Large intestine (tissue), 3 donors: ENCODE data around the gene TBC1D22A. TPM values are rescaled to one million over a fixed set of nuclear protein-coding genes. Genes with fewer than 3 reads are reported as not detected.

Source experiments
- DNase-seq, 2 donors: peaks; one replicate each; pipeline versions ENCODE4 v3.0.0 to v3.0.0-alpha.2; 2013
- H3K27ac ChIP-seq: one replicate; pipeline ENCODE4 v1.5.1; 2013; ENCODE audit warnings: low read length
- H3K27me3 ChIP-seq: 2 replicates; pipeline ENCODE4 v1.6.1; 2013; ENCODE audit warnings: low read length; ENCODE audit not compliant: control insufficient read depth, insufficient read depth
- H3K36me3 ChIP-seq: 2 replicates; pipeline ENCODE4 v1.6.1; 2013; ENCODE audit warnings: low read length; ENCODE audit not compliant: control insufficient read depth, insufficient read depth
- H3K4me1 ChIP-seq: one replicate; pipeline ENCODE4 v1.6.1; 2013; ENCODE audit warnings: low read length; ENCODE audit not compliant: control insufficient read depth, insufficient read depth
- H3K4me3 ChIP-seq: one replicate; pipeline ENCODE4 v1.5.1; 2013; ENCODE audit warnings: low read length
- H3K9me3 ChIP-seq: one replicate; pipeline ENCODE4 v1.6.1; 2013; ENCODE audit warnings: mild to moderate bottlenecking, low read depth, low read length, moderate library complexity; ENCODE audit not compliant: control insufficient read depth
- WGBS: methylation state at CpG from one replicate; pipeline ENCODE4 v1.1.5; 2013; ENCODE audit warnings: low lambda C conversion rate; ENCODE audit not compliant: insufficient coverage; 5-methylcytosine and 5-hydroxymethylcytosine counted together
- polyA plus RNA-seq: library from polyadenylated mRNA; unstranded; fragments of 120-200 nt; gene quantifications from one replicate; pipeline ENCODE4 v1.2.1, GENCODE V29; 2013

TBC1D22A gene
- polyA plus RNA-seq, 1 donor, result 21.5 TPM

DNA sequence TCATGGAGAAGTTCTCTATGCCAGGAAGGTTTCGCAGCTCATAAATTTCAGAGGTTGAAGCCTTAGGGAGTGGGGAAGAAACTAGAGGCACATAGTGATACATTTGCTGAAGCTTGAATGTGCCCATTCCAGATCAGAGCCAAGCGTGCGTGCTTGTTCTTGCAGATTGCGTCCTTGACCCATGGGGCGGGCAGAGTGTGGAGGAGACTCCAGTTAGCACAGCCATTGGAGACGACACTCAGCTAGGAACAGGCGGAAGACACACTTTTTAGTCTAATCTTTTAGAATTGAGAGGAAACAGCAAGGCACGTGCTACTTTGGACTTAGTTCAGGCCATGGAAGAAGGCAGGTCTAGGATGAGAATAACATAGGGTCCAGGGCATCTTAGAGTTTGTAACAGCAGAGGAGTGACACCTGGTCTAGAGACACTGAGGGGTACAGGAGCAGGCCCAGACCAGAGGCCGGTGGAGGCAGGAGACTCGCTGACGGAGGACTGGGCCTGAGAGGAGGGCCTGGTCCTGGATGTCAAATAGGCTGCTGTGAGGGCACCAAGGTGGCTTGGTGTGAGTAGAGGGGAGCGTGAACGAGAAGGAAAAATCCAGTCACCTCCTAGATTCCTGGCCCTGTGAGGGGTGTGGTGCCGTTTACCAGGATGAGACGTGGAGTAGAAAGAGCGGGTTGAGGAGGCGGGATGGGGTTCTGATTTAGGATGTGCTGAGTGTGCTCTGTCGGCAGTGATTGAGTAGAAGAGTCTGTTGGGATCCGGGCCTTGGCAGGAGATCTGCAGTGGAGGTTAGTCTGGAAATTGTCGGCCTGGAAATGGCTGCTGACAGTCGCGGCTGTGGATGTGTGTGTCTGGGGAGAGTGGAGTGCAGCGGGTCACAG, 154.7 kb downstream of the TBC1D22A start:
- no peaks in the 10 kb centered on the region for H3K4me1 ChIP-seq
- no peak for DNase-seq
- no peaks in the 10 kb centered on the region for H3K27me3 ChIP-seq
- H3K27ac ChIP-seq, result no peak overlapping the region
- H3K4me3 ChIP-seq, result no peak overlapping the region
- WGBS, result 94% methylated on average over 3 of the region's 23 CpGs
- peaks cover 31% of the 10 kb centered on the region for H3K36me3 ChIP-seq
- H3K9me3 ChIP-seq, result no peaks in the 10 kb centered on the region

- whole genome bisulfite sequencing, result no CpG with 5 or more reads among the region's 11 CpGs
- Histone ChIP-seq H3K27ac (no peak overlapping the region), H3K36me3 (peaks cover 31% of the 10 kb centered on the region), H3K4me3 (no peak overlapping the region), H3K4me1 (no peaks in the 10 kb centered on the region), H3K27me3 (no peaks in the 10 kb centered on the region), H3K9me3 (no peaks in the 10 kb centered on the region)
- DNase-seq, result no peak
These were observed 155.3 kb downstream of the TBC1D22A start for GRCh38 chr22:46917771-46918101.

DNA sequence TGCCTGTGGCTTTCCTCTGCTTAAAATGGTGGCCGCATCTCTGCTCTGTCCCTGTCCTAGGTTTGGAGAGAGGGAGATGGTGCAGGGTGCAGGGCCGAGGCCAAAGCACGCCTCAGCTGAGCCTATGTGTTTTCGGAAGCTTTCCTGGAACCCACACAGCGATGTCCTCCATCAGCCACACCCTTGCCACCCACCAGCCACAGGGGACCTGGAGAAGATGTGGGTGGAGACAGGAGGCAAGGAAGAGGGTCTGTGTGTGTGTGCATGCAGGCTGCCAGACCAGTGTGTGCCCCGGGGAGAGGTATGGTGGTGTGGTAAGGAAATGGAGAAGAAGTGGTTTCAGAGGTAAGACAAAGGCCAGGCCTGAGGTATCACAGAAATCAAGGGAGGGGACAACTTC, 155.7 kb downstream of the TBC1D22A start:
- H3K4me3 ChIP-seq, result no peak overlapping the region
- H3K27me3 ChIP-seq, result no peaks in the 10 kb centered on the region
- H3K9me3 ChIP-seq, result no peaks in the 10 kb centered on the region
- H3K36me3 ChIP-seq, result peaks cover 31% of the 10 kb centered on the region
- DNase-seq, result no peak
- H3K4me1 ChIP-seq, result no peaks in the 10 kb centered on the region
- 40% methylated on average over 1 of the region's 6 CpGs for WGBS
- no peak overlapping the region for H3K27ac ChIP-seq

- Histone ChIP-seq H3K36me3 (peaks cover 11% of the 10 kb centered on the region), H3K27ac (no peak overlapping the region), H3K4me3 (no peak overlapping the region), H3K9me3 (no peaks in the 10 kb centered on the region), H3K4me1 (no peaks in the 10 kb centered on the region), H3K27me3 (no peaks in the 10 kb centered on the region)
- DNase-seq, result no peak
These were observed 159.6 kb downstream of the TBC1D22A start for GRCh38 chr22:46922037-46922436.

DNA sequence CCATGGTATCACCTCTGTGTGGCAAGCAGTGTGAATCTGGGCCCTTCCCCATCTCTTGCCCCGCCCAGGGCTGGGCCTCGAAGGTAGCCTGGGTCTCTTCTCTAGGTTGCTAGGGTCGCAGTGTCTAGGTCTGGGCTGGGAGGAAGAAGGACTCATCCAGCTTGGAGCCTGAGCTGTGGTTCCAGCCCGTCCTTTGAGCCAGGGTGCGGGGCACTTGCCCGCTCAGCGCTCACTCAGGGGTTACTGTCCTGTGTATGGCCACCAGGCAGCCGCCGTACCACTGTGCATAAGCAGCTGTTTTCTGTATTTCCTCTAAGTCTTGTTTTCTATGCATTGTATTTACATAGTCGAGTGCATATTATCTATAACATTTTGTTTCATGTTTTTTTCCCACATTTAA, 160.9 kb downstream of the TBC1D22A start:
- DNase-seq, result no peak
- Histone ChIP-seq H3K4me3 (no peak overlapping the region), H3K27ac (no peak overlapping the region), H3K4me1 (no peaks in the 10 kb centered on the region), H3K9me3 (no peaks in the 10 kb centered on the region), H3K27me3 (no peaks in the 10 kb centered on the region), H3K36me3 (peaks cover 8% of the 10 kb centered on the region)
- 83% methylated on average over 1 of the region's 10 CpGs for WGBS

DNA sequence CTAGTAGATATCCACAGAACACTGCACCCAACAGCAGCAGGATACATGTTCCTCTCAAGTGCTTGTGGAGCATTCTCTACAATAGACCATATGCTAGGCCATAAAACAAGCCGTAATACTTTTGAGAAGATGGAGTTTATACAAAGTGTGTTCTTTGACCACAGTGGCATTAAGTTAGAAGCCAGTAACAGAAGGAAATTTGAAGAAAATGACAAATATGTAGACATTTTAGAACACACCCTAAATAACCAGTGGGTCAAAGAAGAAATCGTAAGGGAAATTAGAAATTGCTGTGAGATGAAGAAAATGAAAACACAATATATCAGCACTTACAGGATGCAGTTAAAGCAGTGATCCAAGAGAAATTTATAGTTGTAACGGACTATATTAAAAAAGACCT, 163.4 kb downstream of the TBC1D22A start:
- WGBS, result 50% methylated on average over 2 of the region's 3 CpGs
- no peaks in the 10 kb centered on the region for H3K4me1 ChIP-seq
- no peak overlapping the region for H3K27ac ChIP-seq

DNA sequence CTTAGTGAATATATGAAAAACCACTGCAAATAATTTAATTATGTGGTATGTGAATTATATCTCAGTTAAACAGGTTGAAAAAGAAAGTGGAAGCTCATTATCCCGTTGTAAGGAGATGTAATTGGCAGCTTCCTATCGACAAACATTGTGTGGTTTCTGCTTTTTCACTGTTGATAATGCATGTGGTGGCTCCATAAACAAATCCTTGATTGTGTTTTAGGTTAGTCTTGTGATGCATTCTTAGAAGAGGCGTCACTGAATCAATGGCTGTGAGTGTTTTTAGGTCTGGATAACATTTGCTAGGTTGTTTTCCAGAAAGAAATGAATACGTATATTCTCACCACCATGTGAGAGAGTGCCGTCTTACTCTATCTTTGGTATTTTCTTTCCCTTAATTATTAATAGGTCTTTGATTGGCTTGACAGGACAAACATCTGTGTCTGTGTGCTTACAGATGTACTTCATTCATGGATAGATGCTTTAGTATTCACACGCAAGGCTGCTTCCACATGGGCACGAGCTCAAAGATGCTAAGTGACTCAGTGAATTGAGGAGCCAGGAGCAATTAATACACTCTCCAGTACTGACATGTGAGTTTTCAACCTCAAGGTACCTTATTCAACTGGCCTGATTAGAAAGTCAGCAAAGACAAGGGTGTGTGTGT, 166.7 kb downstream of the TBC1D22A start:
- DNase-seq, result no peak
- H3K4me3 ChIP-seq, result no peak overlapping the region
- H3K9me3 ChIP-seq, result no peaks in the 10 kb centered on the region
- H3K4me1 ChIP-seq, result peaks cover 2% of the 10 kb centered on the region
- no peak overlapping the region for H3K27ac ChIP-seq
- 0% methylated on average over 1 of the region's 7 CpGs for WGBS
- H3K27me3 ChIP-seq, result no peaks in the 10 kb centered on the region
- peaks cover 2% of the 10 kb centered on the region for H3K36me3 ChIP-seq

More for the DNA sequence above, 163.4 kb downstream of the TBC1D22A start:
- Histone ChIP-seq H3K36me3 (peaks cover 2% of the 10 kb centered on the region), H3K9me3 (no peaks in the 10 kb centered on the region), H3K27me3 (no peaks in the 10 kb centered on the region), H3K4me3 (no peak overlapping the region)
- no peak for DNase-seq

DNA sequence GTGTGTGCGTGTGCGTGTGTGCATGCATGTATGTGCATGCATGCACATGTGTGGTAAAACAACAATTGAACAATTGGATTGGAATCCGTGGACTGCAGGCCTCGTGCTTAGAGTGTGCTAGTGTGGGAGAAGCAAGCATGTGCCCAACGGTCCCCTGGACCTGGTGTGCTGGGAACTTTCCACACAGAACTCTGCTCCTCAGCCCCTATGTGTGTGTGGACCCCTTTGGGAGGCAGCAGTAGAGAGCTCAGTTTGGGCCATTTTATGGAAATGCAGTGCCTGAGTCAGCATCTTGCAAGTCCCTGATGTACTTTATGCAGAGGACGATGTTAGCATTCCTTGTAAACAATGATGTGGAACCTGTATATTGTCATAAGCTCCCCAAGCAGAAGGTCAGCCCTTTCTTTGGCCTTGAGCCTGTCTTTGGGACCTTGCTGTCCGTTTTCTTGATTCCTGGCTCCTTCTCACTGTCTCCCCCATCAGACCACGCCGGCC, 167.3 kb downstream of the TBC1D22A start:
- DNase-seq, result no peak
- H3K9me3 ChIP-seq, result no peaks in the 10 kb centered on the region
- H3K27me3 ChIP-seq, result no peaks in the 10 kb centered on the region
- WGBS, result no CpG with 5 or more reads among the region's 9 CpGs
- no peak overlapping the region for H3K27ac ChIP-seq
- peaks cover 2% of the 10 kb centered on the region for H3K36me3 ChIP-seq
- peaks cover 7% of the 10 kb centered on the region for H3K4me1 ChIP-seq
- H3K4me3 ChIP-seq, result no peak overlapping the region

- no peak for DNase-seq
- H3K4me1 ChIP-seq, result peaks cover 14% of the 10 kb centered on the region
- no peak overlapping the region for H3K4me3 ChIP-seq
- no peak overlapping the region for H3K27ac ChIP-seq
- no peaks in the 10 kb centered on the region for H3K9me3 ChIP-seq
- peaks cover 2% of the 10 kb centered on the region for H3K36me3 ChIP-seq
- H3K27me3 ChIP-seq, result no peaks in the 10 kb centered on the region
- WGBS, result 100% methylated on average over 2 of the region's 5 CpGs
These were observed 169.0 kb downstream of the TBC1D22A start for GRCh38 chr22:46931414-46931813.

DNA sequence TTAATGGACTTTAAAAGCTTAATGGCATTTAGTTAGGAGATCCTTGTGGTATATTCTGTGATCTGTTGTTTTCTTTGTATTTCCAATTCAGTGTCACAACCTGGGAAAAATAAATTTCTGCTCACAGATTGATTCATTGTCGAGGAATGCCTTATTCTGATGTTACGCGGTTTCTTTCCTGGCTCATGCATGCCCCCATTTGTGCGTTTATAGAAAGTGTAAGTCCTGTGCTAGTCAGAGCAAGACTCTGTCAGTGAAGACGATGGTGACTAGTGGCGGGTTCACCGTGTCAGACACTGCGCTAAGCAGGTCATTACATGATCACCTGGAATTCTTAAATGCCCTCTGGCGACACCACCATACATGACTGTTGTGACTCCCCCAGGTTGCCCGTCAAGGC, 169.4 kb downstream of the TBC1D22A start:
- Histone ChIP-seq H3K4me1 (peaks cover 18% of the 10 kb centered on the region), H3K27ac (no peak overlapping the region), H3K36me3 (peaks cover 2% of the 10 kb centered on the region), H3K9me3 (no peaks in the 10 kb centered on the region), H3K4me3 (no peak overlapping the region), H3K27me3 (no peaks in the 10 kb centered on the region)
- no CpG with 5 or more reads among the region's 10 CpGs for WGBS
- DNase-seq, result no peak
